ENCODE results near the gene CAMK1D. TPM values are rescaled to one million over a fixed set of nuclear protein-coding genes. Genes with fewer than 3 reads are reported as not detected.
"Not testable (repeated sequence)": the region's sequence is repeated elsewhere in the genome, so short reads cannot be mapped to it uniquely, and the experiment has no call there.

CAMK1D gene
- total RNA-seq, 1 donor from 2014 or later, result 3.2 TPM

GRCh38 chr10:12337453-12338372 is 11.6 kb upstream of the CAMK1D start:
- no peak for DNase-seq (ENCODE audit: low spot score)
- intact Hi-C loops (cut with DNase I), result no loop called here

GRCh38 chr10:12338981-12339380 is 10.4 kb upstream of the CAMK1D start:
- no peak for DNase-seq (ENCODE audit: low spot score)
- intact Hi-C loops (cut with DNase I), result no loop called here

DNA sequence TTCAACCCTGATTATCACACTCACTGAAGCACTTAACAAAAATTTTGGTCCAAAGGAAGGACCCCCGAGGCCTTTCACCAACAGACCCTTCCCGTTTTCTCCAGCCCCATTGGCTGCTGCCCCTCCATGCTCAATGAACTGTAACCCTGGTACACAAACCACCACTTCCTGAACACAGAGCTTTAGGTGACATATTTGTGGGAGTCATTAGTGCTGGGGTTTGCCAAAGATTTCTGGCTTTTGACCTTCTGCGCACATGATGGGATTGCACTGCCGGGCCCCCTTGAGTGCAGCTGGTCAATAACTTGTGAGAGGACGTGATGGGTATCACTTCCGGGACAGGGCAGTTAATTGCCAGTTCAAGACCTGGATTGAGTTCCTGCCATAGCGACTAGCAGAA is 9.0 kb upstream of the CAMK1D start:
- intact Hi-C loops (cut with DNase I), result no loop called here
- no peak for DNase-seq (ENCODE audit: low spot score)

DNA sequence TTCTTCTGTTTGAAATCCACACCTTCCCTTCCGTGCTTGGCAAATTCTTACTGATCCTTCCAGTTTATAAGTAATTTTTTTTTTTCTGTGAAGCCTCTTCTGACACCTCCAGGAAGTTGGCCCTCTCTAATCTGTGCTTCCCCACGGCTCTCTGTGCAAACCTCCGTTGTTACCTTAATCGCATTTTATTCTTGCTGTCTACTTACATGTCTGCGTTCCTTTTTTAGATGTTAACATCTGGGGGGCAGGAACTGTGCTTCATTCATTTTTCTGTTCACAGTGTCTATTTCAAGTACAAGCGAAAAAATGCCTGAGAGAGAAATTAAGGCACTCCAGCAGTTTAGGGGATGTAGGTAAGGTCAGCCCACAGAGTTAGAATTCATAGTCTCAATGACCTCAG is 8.4 kb upstream of the CAMK1D start:
- intact Hi-C loops (cut with DNase I), result no loop called here
- DNase-seq (ENCODE audit: low spot score), result no peak

DNA sequence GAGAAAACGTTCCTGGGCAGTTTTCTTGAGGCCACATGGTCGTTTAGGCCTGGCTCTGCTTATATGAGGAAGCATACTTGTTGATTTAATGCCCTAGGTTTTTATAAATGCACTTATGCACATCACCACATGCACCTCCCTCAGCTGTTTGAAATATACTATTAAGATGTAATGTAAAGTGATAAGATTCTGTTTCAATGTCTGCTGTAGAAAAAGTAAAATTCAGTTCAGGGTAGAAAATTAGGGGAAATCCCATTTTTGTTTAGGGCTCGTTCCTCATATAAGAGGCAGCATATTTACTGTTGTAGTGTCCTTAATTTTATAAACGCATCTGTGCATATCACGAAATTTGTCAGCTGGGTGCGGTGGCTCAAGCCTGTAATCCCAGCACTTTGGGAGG is 7.8 kb upstream of the CAMK1D start:
- no peak for DNase-seq (ENCODE audit: low spot score)
- intact Hi-C loops (cut with DNase I), result no loop called here

GRCh38 chr10:12344375-12345110 is 4.8 kb upstream of the CAMK1D start:
- no peak for DNase-seq (ENCODE audit: low spot score)
- intact Hi-C loops (cut with DNase I), result no loop called here

GRCh38 chr10:12346707-12347106 is 2.6 kb upstream of the CAMK1D start:
- no peak for DNase-seq (ENCODE audit: low spot score)
- intact Hi-C loops (cut with DNase I), result no loop called here

DNA sequence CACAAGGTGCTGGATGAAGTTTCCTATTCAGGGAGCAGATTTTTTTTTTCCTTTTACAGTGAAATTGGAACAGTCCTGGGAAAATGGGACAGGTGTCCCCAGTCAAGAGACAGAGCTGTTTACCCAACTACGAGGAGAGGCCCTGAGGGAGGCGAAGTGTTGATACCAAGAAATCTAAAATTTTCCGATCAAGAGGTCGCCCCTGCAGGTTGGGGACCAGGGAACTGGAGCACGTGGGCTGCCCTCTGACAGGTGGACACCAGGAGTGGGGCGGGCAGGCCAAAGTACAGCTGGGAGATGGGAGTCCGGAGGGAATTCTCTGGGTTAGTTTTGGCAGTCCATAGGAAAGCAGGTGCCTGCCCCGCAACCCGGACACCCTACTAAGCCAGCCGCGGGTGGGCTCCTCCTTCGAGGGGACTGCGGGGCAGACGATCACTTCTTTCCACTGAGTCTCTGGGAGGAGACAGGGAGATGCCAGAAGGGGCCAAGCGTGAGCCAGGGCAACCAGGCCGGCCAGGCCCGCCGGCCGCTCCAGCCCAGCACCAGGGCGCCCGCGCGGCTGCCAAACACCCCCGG is 965 bp upstream of the CAMK1D start:
- intact Hi-C loops (cut with DNase I), result no loop called here
- no peak for DNase-seq (ENCODE audit: low spot score)

DNA sequence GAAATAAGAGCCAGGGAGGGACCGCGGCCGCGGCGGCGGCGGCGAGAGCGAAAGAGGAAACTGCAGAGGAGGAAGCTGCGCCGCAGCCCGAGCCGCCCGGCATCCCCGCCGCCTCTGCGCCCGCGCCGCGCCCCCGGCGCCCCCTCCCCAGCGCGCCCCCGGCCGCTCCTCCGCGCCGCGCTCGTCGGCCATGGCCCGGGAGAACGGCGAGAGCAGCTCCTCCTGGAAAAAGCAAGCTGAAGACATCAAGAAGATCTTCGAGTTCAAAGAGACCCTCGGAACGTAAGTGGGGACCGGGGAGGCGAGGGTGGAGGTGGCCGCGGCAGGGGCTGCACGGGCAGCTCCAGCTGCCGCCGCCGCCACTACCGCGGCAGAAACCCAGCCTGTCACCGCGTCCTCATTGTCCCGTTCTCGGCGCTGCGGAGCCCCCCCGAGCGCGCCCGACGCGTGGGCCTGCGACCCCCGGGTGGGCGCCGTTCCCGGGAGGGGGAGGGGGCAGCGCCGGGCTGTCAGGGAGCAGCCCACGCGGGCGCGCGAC is 351 bp downstream of the CAMK1D start:
- intact Hi-C loops (cut with DNase I), result no loop called here
- no peak for DNase-seq (ENCODE audit: low spot score)

- DNase-seq (ENCODE audit: low spot score), result peak; percentile 77
- intact Hi-C loops (cut with DNase I), result no loop called here
Measured at GRCh38 chr10:12350167-12350872, 973 bp downstream of the CAMK1D start.

GRCh38 chr10:12350925-12351324 is 1.6 kb downstream of the CAMK1D start:
- intact Hi-C loops (cut with DNase I), result no loop called here
- no peak for DNase-seq (ENCODE audit: low spot score)

DNA sequence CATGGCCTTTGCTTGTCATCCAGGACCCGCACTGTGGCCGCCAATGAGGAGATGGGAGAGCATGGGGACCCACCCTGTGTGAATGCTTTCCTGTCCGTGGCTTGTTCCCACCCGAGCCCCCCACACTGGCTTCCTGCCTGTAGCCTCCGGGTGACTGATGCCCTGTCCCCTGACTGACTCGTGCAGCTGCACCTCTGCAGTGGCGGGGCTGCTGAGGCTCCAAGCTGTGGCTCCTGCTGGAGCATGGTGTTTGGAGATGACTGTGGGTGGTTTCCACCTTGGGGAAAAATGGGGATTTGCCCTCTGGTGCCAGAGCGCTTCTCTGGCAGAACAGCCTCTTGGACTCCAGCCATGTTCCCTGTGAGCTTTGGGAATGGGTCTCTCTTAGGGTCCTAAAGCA is 2.1 kb downstream of the CAMK1D start:
- intact Hi-C loops (cut with DNase I), result no loop called here
- DNase-seq (ENCODE audit: low spot score), result no peak

DNA sequence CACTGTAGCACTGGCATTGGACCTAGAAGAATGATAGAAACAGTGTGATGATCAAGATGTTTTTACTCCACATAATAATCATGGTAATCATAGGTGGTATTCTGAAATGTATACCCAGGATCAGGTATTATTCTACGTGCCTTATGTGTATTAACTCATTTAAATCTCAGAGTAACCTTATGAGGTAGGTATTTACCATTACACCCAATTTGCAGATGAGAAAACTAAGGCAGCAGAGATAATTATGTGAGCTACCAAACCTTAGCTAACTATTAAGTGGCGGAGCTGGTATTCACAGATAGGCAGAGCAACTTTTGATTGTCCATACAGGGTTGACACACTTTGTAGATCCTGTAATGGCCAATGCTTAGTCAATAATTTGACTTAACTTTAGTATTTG is 2.5 kb downstream of the CAMK1D start:
- intact Hi-C loops (cut with DNase I), result no loop called here
- no peak for DNase-seq (ENCODE audit: low spot score)

GRCh38 chr10:12353399-12354242 is 4.3 kb downstream of the CAMK1D start:
- no peak for DNase-seq (ENCODE audit: low spot score)
- intact Hi-C loops (cut with DNase I), result no loop called here

GRCh38 chr10:12354696-12355095 is 5.3 kb downstream of the CAMK1D start:
- intact Hi-C loops (cut with DNase I); DNase-seq (ENCODE audit: low spot score): not testable (repeated sequence)

DNA sequence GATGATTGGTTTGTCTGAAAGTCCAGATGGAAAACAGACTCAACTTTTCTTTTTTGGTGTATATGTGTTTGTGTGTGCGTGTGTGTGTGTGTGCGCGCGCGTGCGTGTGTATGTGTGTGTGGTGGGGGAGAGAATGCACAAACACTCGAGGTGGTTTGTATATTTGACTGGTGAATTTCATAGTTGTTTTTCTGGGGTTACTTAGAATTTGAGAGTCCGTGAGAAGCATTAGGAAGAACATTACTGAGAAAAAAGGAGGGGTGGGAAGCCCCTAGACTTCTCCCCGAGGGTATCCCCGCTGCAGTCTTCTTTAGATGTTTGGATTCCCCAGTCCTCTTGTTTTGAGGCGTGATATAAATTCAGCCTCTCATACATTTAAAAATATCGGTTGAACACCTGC is 6.0 kb downstream of the CAMK1D start:
- intact Hi-C loops (cut with DNase I), result no loop called here
- DNase-seq (ENCODE audit: low spot score), result no peak

DNA sequence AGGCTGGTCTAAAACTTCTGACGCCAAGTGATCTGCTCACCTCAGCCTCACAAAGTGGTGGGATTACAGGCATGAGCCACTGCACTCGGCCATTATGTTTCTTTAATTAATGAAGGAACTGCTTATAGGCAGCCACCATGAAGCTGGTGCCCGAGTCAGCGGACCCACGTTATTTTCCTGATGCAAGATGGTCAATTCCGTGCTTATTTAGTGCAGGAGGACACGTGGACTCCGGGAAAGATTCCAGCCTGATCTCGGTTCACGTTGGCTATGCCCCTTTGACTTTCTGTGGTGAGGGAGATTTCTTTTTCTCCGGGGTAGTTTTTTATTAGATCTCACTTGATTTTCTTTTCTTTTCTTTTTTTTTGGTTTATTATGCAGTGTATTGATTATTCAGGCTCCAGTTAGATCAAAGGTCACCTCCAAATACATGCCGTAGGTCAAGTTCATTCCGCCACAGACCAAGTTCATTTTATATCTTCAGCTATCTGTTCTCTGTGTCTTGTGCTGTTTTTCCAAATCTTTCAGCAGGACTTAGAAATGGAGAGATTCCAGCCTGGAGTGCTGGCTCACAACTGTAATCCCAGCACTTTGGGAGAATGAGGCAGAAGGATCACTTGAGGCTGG is 8.3 kb downstream of the CAMK1D start:
- no peak for DNase-seq (ENCODE audit: low spot score)
- intact Hi-C loops (cut with DNase I), result no loop called here

- intact Hi-C loops (cut with DNase I), result no loop called here
- no peak for DNase-seq (ENCODE audit: low spot score)
Measured at GRCh38 chr10:12358863-12359564, 9.7 kb downstream of the CAMK1D start.

All from cardiac septum (tissue), 1 donor.